Measurements from ENCODE around the gene PSD.

The PSD gene

DNA sequence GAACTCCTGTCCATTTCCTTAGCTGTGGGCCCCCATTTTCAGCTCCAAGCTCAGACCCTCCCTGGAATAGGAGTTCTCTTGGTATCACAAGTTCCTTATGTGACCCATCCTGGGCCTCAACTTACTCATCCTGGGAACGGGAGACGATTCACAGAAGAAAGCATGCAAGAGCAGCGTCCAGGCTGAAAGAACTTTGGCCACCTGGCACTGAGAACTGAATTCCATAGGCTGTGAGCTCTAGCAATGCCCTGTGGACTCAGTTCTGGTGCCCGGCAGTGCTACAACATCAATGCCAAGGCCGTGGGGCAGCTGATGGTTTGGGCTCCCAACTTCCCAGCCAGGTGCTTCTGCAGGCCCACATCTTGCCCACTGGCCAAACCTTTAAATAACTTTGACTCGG is 17.7 kb upstream of the PSD start:
- peak overlapping the region; percentile 51 for H3K4me2 ChIP-seq (ENCODE audit: low read depth, low read length, poor library complexity, severe bottlenecking)
- no peaks in the 10 kb centered on the region for H3F3A ChIP-seq (ENCODE audit: low read depth)
- H2AFZ ChIP-seq (ENCODE audit: low read length), result no peak overlapping the region
- H3K27me3 ChIP-seq (ENCODE audit: insufficient read depth, low read length, poor library complexity, severe bottlenecking), result no peaks in the 10 kb centered on the region
- H3K9ac ChIP-seq (ENCODE audit: low read depth, low read length, poor library complexity, severe bottlenecking), result no peak overlapping the region
- H3K4me3 ChIP-seq (ENCODE audit: low read length, poor library complexity, severe bottlenecking), result no peak overlapping the region
- TF ChIP-seq CTCF (conservative IDR thresholded peaks at IDR 0.05; ENCODE audit: low read length), result no peak
- TF ChIP-seq EZH2phosphoT487 (IDR thresholded peaks at IDR 0.05; ENCODE audit: borderline replicate concordance), result no peak
- H3K4me1 ChIP-seq (ENCODE audit: insufficient read depth, low read length, poor library complexity, severe bottlenecking), result peaks cover 4% of the 10 kb centered on the region
- no peaks in the 10 kb centered on the region for H4K20me1 ChIP-seq (ENCODE audit: insufficient read depth, low read length, poor library complexity, severe bottlenecking)
- H3K36me3 ChIP-seq (ENCODE audit: insufficient read depth, low read length), result no peaks in the 10 kb centered on the region
- no peaks in the 10 kb centered on the region for H3K9me2 ChIP-seq (replicated peaks; ENCODE audit: low read depth, low read length)
- no peaks in the 10 kb centered on the region for H3K9me3 ChIP-seq (ENCODE audit: insufficient read depth, low read depth, low read length)
- H3K79me2 ChIP-seq (ENCODE audit: insufficient read depth, low read length), result peaks cover 10% of the 10 kb centered on the region

GRCh38 chr10:102435529-102436233 is 17.1 kb upstream of the PSD start:
- no peaks in the 10 kb centered on the region for H3F3A ChIP-seq (ENCODE audit: low read depth)
- H3K79me2 ChIP-seq (ENCODE audit: insufficient read depth, low read length), result peaks cover 14% of the 10 kb centered on the region
- peak overlapping the region; percentile 51 for H3K4me2 ChIP-seq (ENCODE audit: low read depth, low read length, poor library complexity, severe bottlenecking)
- no peak for TF ChIP-seq CTCF (conservative IDR thresholded peaks at IDR 0.05; ENCODE audit: low read length)
- no peak for TF ChIP-seq EZH2phosphoT487 (IDR thresholded peaks at IDR 0.05; ENCODE audit: borderline replicate concordance)
- 0 out of 2 replicates have a peak overlapping the region, but pooled peaks have one; percentile 46 for H2AFZ ChIP-seq (ENCODE audit: low read length)
- H3K9ac ChIP-seq (ENCODE audit: low read depth, low read length, poor library complexity, severe bottlenecking), result no peak overlapping the region
- H3K9me3 ChIP-seq (ENCODE audit: insufficient read depth, low read depth, low read length), result no peaks in the 10 kb centered on the region
- peaks cover 6% of the 10 kb centered on the region for H3K4me1 ChIP-seq (ENCODE audit: insufficient read depth, low read length, poor library complexity, severe bottlenecking)
- H4K20me1 ChIP-seq (ENCODE audit: insufficient read depth, low read length, poor library complexity, severe bottlenecking), result no peaks in the 10 kb centered on the region
- no peaks in the 10 kb centered on the region for H3K36me3 ChIP-seq (ENCODE audit: insufficient read depth, low read length)
- H3K4me3 ChIP-seq (ENCODE audit: low read length, poor library complexity, severe bottlenecking), result peak overlapping the region; percentile 7
- no peaks in the 10 kb centered on the region for H3K9me2 ChIP-seq (replicated peaks; ENCODE audit: low read depth, low read length)
- H3K27me3 ChIP-seq (ENCODE audit: insufficient read depth, low read length, poor library complexity, severe bottlenecking), result no peaks in the 10 kb centered on the region

- TF ChIP-seq CTCF (conservative IDR thresholded peaks at IDR 0.05; ENCODE audit: low read length) (no peak), EZH2phosphoT487 (IDR thresholded peaks at IDR 0.05; ENCODE audit: borderline replicate concordance) (no peak)
- Histone ChIP-seq H2AFZ (ENCODE audit: low read length) (0 out of 2 replicates have a peak overlapping the region, but pooled peaks have one; percentile 46), H3K27me3 (ENCODE audit: insufficient read depth, low read length, poor library complexity, severe bottlenecking) (no peaks in the 10 kb centered on the region), H3K36me3 (ENCODE audit: insufficient read depth, low read length) (no peaks in the 10 kb centered on the region), H3F3A (ENCODE audit: low read depth) (no peaks in the 10 kb centered on the region), H3K79me2 (ENCODE audit: insufficient read depth, low read length) (peaks cover 18% of the 10 kb centered on the region), H3K4me2 (ENCODE audit: low read depth, low read length, poor library complexity, severe bottlenecking) (no peak overlapping the region), H3K4me1 (ENCODE audit: insufficient read depth, low read length, poor library complexity, severe bottlenecking) (peaks cover 6% of the 10 kb centered on the region), H3K9me2 (replicated peaks; ENCODE audit: low read depth, low read length) (no peaks in the 10 kb centered on the region), H3K9ac (ENCODE audit: low read depth, low read length, poor library complexity, severe bottlenecking) (no peak overlapping the region), H3K9me3 (ENCODE audit: insufficient read depth, low read depth, low read length) (no peaks in the 10 kb centered on the region), H4K20me1 (ENCODE audit: insufficient read depth, low read length, poor library complexity, severe bottlenecking) (no peaks in the 10 kb centered on the region), H3K4me3 (ENCODE audit: low read length, poor library complexity, severe bottlenecking) (no peak overlapping the region)
Measured at GRCh38 chr10:102435133-102435497, 16.5 kb upstream of the PSD start.
